Anterior cingulate cortex (tissue), 58 donors: ENCODE results near the gene GCGR.
A peak's percentile ranks its signal among the peaks of the same experiment; 100 is the strongest.

Experiments
- DNase-seq, 58 donors: peaks; one replicate each; lab custom pipeline; 2025; lab: John Stamatoyannopoulos, UW

Gene GCGR

GRCh38 chr17:81845361-81845760, 41.4 kb downstream of the GCGR start:
- no peak for DNase-seq

GRCh38 chr17:81845881-81846742, 42.2 kb downstream of the GCGR start:
- no peak for DNase-seq

GRCh38 chr17:81846743-81847689, 43.1 kb downstream of the GCGR start:
- no peak for DNase-seq

- DNase-seq: no peak
Measured at GRCh38 chr17:81849457-81849856, 45.5 kb downstream of the GCGR start.

- no peak for DNase-seq
Measured at GRCh38 chr17:81851423-81851822, 47.5 kb downstream of the GCGR start.

- DNase-seq: no peak
Measured at GRCh38 chr17:81852237-81852636, 48.3 kb downstream of the GCGR start.

GRCh38 chr17:81854974-81855774, 51.2 kb downstream of the GCGR start:
- no peak for DNase-seq

GRCh38 chr17:81858170-81858966, 54.4 kb downstream of the GCGR start:
- no peak for DNase-seq

- no peak for DNase-seq
Measured at GRCh38 chr17:81858967-81859905, 55.3 kb downstream of the GCGR start.

- peak in 2 of 58 donors; percentile 100 for DNase-seq
Measured at GRCh38 chr17:81859906-81860755, 56.2 kb downstream of the GCGR start, which contains the start of gene P4HB. Gene P4HB (minus strand): TSS chr17:81860535. CDS start chr17:81860471, 64 bp downstream.

- peak; percentile 92 to 100 (median 100) for DNase-seq
Measured at GRCh38 chr17:81860756-81861568, 57.0 kb downstream of the GCGR start.

GRCh38 chr17:81863123-81863675, 59.2 kb downstream of the GCGR start:
- no peak for DNase-seq
